ENCODE data around the gene CAMTA1.
"Not testable (repeated sequence)": the region's sequence is repeated elsewhere in the genome, so short reads cannot be mapped to it uniquely, and the experiment has no call there.

The CAMTA1 gene

GRCh38 chr1:7120863-7121621, 335.8 kb downstream of the CAMTA1 start:
- no peak for DNase-seq

GRCh38 chr1:7121622-7121988, 336.4 kb downstream of the CAMTA1 start:
- no peak for DNase-seq

- no peak for DNase-seq
These were observed 342.2 kb downstream of the CAMTA1 start for GRCh38 chr1:7127322-7128075.

- no peak for DNase-seq
These were observed 343.0 kb downstream of the CAMTA1 start for GRCh38 chr1:7128293-7128692.

GRCh38 chr1:7130127-7130526, 344.9 kb downstream of the CAMTA1 start:
- DNase-seq: no peak

GRCh38 chr1:7135493-7135892, 350.2 kb downstream of the CAMTA1 start:
- DNase-seq: no peak

GRCh38 chr1:7136166-7136953, 351.1 kb downstream of the CAMTA1 start:
- no peak for DNase-seq

- no peak for DNase-seq
These were observed 355.0 kb downstream of the CAMTA1 start for GRCh38 chr1:7140251-7140650.

GRCh38 chr1:7145947-7146346, 360.7 kb downstream of the CAMTA1 start:
- no peak for DNase-seq

GRCh38 chr1:7146710-7147109, 361.5 kb downstream of the CAMTA1 start:
- no peak for DNase-seq

GRCh38 chr1:7147581-7148282, 362.5 kb downstream of the CAMTA1 start:
- DNase-seq: not testable (repeated sequence)

GRCh38 chr1:7149080-7149838, 364.0 kb downstream of the CAMTA1 start:
- no peak for DNase-seq

GRCh38 chr1:7150724-7151280, 365.5 kb downstream of the CAMTA1 start:
- DNase-seq: no peak

- no peak for DNase-seq
These were observed 366.7 kb downstream of the CAMTA1 start for GRCh38 chr1:7151978-7152377.

GRCh38 chr1:7152655-7153054, 367.4 kb downstream of the CAMTA1 start:
- DNase-seq: no peak

- DNase-seq: no peak
These were observed 368.2 kb downstream of the CAMTA1 start for GRCh38 chr1:7153464-7153863.

- no peak for DNase-seq
These were observed 374.0 kb downstream of the CAMTA1 start for GRCh38 chr1:7159116-7159781.

GRCh38 chr1:7168554-7168953, 383.3 kb downstream of the CAMTA1 start:
- DNase-seq: not testable (repeated sequence)

- no peak for DNase-seq
These were observed 385.9 kb downstream of the CAMTA1 start for GRCh38 chr1:7171168-7171567.

GRCh38 chr1:7171574-7171973, 386.3 kb downstream of the CAMTA1 start:
- no peak for DNase-seq

- no peak for DNase-seq
These were observed 387.6 kb downstream of the CAMTA1 start for GRCh38 chr1:7172804-7173203.
